Smooth muscle cell of the brain vasculature (primary cell): Measurements from ENCODE around the gene ZNF711.
"Not testable (repeated sequence)": the region's sequence is repeated elsewhere in the genome, so short reads cannot be mapped to it uniquely, and the experiment has no call there.

Experiments used
- DNase-seq: peaks from one replicate; pipeline ENCODE4 v3.0.0-alpha.2; 2012; ENCODE audit warnings: low read depth, low spot score

Gene ZNF711

DNA sequence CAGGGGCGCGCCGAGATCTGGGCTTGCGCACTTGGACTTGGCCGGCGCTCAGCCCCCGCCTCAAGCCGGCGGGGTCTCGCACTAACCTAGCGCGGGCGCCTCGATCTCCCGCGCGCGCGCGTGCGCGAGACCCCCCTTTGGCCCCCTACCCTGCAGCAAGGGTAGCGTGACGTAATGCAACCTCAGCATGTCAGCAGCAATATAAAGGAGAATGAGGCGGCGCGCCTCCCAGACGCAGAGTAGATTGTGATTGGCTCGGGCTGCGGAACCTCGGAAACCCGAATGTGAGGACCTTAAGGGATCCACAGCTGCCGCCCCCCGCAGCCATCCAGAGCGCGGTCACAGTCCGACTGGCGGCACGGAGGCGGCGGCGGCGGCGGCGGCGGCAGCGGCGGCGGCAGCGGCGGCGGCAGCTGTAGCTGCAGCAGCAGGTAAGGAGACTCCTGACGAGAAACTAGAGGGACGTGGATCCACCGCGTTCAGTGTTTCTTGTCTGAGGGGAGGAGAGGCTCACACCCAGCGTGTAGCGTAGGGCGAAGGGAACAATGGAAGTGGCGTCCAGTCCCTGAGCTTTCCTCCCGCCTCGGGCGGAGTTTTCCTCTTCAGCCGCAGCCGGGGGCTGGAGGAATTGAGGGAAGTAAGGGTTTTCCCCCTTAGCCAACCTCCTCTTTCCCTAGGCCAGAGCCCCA is at the start of gene ZNF711, which contains the start of gene SATL1:
TSS of gene ZNF711 (plus strand) at position 231 of the 689 bp plus-strand sequence. CDS start 3,582 bp downstream, outside the sequence.
TSS of gene SATL1 (minus strand) at position 19 of the 689 bp plus-strand sequence. CDS start 134,811 bp downstream, outside the sequence.
- DNase-seq: no peak

DNA sequence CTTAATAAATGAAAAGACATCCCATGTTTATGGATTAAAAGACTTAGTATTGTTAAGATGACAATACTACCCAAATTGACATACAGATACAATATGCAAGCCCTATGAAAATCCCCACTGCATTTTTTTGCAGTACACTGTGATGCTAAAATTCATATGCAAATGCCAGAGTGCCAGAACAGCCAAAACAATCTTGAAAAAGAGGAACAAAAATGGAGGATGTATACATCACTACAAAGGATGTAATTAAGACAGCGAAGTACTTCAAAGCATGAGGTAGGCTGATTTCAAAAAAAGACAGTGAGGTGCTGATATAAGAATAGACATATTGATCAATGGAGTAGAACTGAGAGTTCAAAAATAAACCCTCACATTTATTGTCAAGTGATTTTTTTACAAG is 47.5 kb upstream of the ZNF711 start:
- DNase-seq: no peak

DNA sequence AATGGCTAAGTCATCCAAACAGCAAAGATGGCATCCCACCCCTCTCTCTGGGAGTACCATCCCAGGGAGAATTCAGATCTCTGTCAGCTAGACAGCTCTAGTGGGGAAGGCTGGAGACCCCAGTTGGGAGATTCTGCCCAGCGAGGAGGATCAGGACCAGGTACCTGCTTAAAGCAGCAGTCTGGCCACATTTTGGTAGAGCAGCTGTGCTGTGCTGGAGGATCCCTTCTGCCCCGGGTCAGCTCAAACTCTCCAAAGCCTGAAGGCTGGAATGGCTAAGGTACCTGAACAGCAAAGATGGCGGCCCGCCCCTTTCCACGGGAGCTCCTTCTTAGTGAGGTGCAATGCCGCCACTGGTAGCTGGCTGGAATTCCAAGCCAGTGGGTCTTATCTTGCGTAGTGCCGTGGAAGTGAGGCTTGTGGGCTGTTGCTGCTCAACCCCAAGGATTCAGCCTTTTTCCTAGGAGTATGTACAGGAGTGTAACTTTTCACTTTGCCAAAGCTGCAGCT is 40.3 kb upstream of the ZNF711 start:
- DNase-seq: no peak

DNA sequence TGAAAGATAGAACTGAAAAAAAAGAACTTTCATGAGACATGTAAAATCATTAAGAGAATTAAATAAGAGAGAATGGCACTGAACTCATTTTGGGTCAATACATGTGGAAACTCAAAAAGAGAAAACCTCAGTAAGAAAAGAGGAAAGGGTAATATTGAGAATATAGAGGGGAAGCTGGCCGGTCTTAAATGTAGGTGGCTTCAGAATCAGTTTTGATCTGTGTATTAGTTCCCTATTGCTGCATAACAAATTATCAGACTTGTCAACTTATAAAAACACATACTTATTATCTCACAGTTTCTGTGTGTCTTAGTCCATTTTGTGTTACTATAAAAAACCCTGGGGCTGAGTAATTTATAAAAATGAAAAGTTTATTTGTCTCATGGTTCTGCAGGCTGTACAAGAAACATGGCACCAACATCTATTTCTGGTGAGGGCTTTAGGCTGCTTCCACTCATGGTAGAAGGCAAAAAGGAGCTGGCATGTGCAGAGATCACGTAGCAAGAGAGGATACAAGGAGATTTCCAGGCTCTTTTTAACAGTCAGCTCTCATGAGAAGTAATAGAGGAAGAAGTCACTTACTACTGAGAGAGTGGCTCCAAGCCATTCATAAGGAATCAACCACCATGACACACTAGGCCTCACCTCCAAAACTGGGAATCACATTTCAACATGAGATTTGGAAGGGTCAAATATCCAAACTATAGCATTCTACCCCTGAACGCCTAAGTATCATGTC is 29.8 kb upstream of the ZNF711 start:
- DNase-seq: no peak

DNA sequence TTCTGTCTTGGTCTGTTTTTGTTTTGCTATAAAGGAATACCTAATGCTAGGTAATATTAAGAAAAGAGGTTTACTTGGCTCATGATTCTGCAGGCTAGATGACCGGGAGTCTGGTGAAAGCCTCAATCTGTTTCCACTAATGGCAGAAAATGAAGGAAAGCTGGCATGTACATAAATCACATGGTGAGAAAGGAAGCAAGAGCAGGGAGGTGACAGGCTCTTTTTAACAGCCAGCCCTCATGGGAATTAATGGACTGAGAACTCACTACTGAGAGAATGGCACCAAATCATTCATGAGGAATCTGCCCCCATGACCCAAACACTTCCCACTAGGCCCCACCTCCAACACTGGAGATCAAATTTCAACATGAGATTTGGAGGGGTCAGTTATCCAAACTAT is 27.8 kb upstream of the ZNF711 start:
- DNase-seq: no peak

DNA sequence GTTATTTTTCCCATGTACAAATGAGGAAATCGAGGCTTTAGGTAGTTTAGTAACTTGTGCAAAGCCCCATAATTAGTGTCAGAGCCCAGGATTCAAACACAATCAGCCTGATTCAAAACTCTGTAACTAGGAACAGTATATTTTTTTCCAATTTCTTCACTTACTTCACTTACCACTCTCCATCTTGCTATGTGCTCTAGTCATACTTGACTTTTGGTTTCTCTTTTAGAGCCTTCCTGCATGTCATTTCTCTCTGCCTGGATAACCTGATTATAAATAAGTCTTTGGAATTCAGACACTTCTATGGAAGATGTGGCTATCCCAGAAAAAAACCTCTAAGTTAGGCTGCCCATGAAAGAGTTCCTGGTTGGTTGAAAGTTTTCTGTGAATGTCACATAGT is 22.4 kb upstream of the ZNF711 start:
- DNase-seq: no peak

DNA sequence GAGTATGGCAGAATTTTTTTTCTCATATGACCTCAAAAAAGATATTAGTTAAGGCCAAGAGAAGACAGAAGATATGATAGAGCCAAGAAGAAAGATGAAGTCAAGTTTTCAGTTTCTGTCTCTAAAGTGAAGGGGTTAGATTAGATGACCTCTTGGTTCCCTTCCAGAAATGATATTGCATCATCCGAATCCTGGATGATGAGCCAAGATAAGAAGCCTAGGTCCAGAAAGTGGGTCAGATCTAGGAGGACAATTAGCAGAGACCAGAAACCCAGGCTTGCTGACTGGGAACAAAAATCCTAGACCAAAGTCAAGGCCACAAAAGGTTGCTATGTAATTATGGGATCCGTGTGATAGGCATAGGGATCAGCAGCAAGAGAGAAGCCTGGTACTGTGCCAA is 20.4 kb upstream of the ZNF711 start:
- no peak for DNase-seq

DNA sequence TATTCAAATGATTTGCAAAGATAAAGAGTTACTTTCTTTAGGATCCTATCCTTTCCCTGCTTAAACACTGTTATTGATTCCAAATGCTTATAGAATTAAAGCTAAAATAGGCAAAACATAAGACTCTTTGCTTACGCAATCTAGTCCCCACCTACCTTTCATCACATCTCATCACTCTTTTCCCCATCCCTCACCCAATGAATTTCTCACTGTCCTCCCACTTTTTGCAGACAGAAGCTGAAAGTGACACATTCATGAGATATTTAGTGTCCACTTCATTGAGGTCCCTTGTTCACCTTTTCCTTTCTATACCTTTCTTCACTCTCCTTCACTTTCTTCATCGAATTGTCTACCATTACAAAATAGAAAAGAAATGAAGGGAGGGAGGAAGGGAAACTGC is 636 bp upstream of the ZNF711 start:
- DNase-seq: no peak

DNA sequence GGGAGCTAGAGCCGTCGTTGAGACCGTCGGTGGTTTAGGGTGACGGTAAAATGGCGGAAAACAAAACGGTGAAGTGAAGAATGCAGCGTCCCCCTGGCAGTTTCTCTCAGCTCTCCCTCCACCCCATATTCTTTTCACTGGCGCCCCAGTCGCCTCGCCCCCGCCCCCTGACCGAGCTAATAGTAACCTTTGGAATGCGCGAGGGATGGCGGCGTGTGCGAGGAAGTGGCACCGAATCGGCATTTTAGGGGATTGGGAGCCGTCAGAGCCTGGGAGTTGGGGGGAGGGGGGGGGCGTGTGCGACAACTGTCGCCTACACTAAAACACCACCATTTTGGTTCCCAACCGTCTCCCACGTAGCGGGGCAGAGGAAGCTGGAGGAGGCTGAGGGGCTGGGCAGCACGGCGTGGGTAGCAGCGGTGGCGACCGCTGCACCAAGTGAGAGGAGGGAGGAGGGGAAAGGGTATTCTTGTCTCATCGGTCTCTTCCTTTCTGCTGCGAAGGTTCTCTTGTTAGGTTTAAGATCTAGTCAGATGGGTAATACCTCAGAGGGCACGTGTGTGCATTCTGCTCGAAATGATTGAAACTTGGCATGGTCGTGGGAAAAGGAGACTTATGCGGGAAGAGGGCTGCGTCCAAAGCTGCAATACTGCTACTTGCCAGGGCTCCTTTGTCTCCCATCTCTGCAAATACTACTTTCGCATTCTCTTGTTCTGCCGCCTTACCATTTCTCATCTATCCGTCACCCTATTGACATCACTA is 840 bp downstream of the ZNF711 start:
- DNase-seq: no peak

DNA sequence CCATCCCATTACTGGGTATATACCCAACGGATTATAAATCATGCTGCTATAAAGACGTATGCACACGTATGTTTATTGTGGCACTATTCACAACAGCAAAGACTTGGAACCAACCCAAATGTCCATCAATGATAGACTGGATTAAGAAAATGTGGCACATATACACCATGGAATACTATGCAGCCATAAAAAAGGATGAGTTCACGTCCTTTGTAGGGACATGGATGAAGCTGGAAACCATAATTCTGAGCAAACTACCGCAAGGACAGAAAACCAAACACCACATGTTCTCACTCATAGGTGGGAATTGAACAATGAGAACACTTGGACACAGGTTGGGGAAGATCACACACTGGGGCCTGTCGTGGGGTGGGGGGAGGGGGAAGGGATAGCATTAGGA is 41.5 kb downstream of the ZNF711 start:
- DNase-seq: not testable (repeated sequence)

DNA sequence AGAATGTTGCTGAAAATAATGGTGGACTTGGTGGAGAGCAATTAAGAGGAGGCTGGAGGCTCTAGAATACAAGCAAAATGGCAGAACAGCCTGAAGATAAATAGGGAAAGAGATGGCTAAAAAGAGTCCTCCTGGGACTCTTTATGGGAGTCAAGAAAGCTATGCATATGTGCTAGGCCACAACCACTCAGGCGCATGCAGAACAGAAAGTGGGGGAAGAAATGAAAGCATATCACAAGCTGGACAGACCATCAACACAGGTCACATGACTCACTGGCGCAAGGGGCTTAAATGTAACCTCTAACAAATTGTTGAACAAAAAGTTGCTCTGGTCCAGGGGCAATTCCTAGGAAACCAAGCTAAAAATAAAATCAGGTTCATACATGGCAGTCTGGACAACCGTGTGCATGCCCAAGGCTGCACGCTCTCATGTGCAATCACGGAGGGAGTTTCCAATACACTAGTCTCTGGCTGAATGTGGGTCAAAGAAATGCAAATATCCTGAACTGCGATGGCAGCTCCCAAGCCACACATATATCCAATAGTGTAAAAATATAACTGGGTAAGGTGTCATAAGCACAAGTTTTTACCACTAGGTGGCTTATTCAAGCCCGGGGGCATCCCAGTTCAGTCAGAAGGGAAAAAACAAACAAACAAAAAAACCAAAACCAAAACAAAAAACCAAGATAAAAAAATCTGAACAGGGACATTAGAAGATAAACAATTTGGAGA is 45.4 kb downstream of the ZNF711 start:
- DNase-seq: no peak

DNA sequence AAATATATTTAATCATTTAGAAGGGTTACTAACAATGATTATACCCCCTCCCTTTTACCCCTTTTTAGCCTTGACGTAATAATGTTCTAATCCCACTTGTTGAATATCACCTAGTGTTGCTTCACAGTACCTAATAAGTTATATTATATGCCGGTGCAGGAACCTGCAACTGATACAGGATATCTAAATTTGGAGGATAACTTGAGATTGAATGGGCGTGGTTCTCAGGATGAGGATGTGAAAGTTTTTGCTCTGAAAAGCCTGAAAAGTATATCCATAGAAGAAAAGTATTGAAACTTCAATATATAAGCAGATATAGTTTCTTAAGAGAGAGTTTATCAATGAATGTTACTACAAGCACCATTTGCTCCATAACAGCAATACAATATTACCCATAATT is 59.8 kb downstream of the ZNF711 start:
- no peak for DNase-seq

DNA sequence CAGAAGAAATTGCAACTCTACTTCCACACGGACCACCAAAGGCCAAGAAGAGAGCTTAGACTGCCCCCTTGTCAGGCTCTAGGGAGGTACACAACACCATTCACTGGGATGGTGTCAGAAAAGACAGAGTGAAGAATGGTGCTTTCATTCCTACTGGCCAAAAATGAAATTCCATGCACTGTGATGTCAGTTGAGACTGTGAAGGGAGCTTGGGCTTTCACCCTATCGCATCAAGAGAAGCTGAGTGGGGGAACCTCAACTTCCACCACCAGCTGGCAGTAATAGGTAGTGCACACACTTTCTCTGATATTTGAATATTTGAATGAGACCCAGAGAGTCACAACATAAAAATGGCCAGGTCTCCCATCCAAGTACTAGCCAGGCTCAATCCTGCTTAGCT is 65.9 kb downstream of the ZNF711 start:
- DNase-seq: no peak

DNA sequence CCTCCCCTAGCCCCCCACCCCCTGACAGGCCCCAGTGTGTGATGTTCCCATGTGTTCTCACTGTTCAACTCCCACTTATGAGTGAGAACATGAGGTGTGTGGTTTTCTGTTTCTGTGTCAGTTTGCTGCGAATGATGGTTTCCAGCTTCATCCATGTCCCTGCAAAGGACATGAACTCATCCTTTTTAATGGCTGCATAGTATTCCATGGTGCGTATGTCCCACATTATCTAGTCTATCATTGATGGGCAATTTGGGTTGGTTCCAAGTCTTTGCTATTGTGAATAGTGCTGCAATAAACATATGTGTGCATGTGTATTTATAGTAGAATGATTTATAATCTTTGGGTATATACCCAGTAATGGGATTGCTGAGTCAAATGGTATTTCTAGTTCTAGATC is 67.6 kb downstream of the ZNF711 start:
- DNase-seq: not testable (repeated sequence)
